Skeletal muscle satellite cell (primary cell): Measurements from ENCODE around the gene CD3D.
"Not testable (repeated sequence)": the region's sequence is repeated elsewhere in the genome, so short reads cannot be mapped to it uniquely, and the experiment has no call there.

Source experiments
- H3K27me3 ChIP-seq: 2 replicates; pipeline ENCODE4 v1.7.0; 2013; ENCODE audit warnings: low read length; ENCODE audit not compliant: control insufficient read depth, insufficient read depth
- H3K36me3 ChIP-seq: 2 replicates; pipeline ENCODE4 v1.7.0; 2013; ENCODE audit warnings: mild to moderate bottlenecking, control low read depth, low read length; ENCODE audit not compliant: insufficient read depth
- H3K4me1 ChIP-seq: 2 replicates; pipeline ENCODE4 v1.7.0; 2013; ENCODE audit warnings: low read length; ENCODE audit not compliant: control insufficient read depth, insufficient read depth
- H3K4me2 ChIP-seq: 2 replicates; pipeline ENCODE4 v1.7.0; 2013; ENCODE audit warnings: mild to moderate bottlenecking, low read length
- H3K4me3 ChIP-seq: 2 replicates; pipeline ENCODE4 v1.7.0; 2013; ENCODE audit warnings: low read length
- H3K9ac ChIP-seq: 2 replicates; pipeline ENCODE4 v1.7.0; 2013; ENCODE audit warnings: mild to moderate bottlenecking, low read depth, low read length, moderate library complexity
- H3K9me3 ChIP-seq: replicated peaks from 2 replicates; pipeline ENCODE4 v1.7.0; 2013; ENCODE audit warnings: mild to moderate bottlenecking, control low read depth, low read length

Gene CD3D

GRCh38 chr11:118311518-118311917 lies 31.0 kb downstream of the CD3D start:
- Histone ChIP-seq H3K4me2 (no peak overlapping the region), H3K36me3 (no peaks in the 10 kb centered on the region), H3K9me3 (no peaks in the 10 kb centered on the region), H3K4me1 (peaks cover 2% of the 10 kb centered on the region), H3K4me3 (no peak overlapping the region), H3K27me3 (peaks cover 26% of the 10 kb centered on the region), H3K9ac (no peak overlapping the region)

- no peaks in the 10 kb centered on the region for H3K36me3 ChIP-seq
- H3K4me1 ChIP-seq = no peaks in the 10 kb centered on the region
- no peak overlapping the region for H3K4me3 ChIP-seq
Observed at GRCh38 chr11:118310781-118311485, 31.6 kb downstream of the CD3D start.

DNA sequence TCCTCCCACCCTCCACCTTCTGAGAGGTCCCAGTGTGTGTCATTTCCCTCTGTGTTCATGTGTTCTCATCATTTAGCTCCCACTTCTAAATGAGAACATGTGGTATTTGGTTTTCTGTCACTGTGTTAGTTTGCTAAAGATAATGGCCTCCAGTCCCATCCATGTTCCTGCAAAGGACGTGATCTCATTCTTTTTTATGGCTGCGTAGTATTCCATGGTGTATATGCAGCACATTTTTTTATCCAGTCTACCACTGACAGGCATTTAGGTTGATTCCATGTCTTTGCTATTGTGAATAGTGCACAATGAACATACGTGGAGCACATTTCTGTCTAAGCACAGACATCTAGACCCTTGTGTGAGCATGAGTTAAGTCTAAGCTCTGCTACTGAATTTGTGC lies 32.2 kb downstream of the CD3D start:
- H3K36me3 ChIP-seq = no peaks in the 10 kb centered on the region
- H3K9ac ChIP-seq = no peak overlapping the region
- H3K4me2 ChIP-seq = no peak overlapping the region
- peaks cover 25% of the 10 kb centered on the region for H3K27me3 ChIP-seq
- H3K9me3 ChIP-seq = no peaks in the 10 kb centered on the region
- H3K4me3 ChIP-seq = no peak overlapping the region
- H3K4me1 ChIP-seq = no peaks in the 10 kb centered on the region

More at GRCh38 chr11:118310781-118311485, 31.6 kb downstream of the CD3D start:
- Histone ChIP-seq H3K27me3 (peaks cover 26% of the 10 kb centered on the region), H3K9ac (no peak overlapping the region), H3K9me3 (no peaks in the 10 kb centered on the region), H3K4me2 (no peak overlapping the region)

- not testable (repeated sequence) for H3K9me3 ChIP-seq, H3K36me3 ChIP-seq, H3K4me3 ChIP-seq, H3K4me2 ChIP-seq, H3K9ac ChIP-seq, H3K4me1 ChIP-seq
- H3K27me3 ChIP-seq = peaks cover 19% of the 10 kb centered on the region
Observed at GRCh38 chr11:118308995-118309528, 33.4 kb downstream of the CD3D start.

DNA sequence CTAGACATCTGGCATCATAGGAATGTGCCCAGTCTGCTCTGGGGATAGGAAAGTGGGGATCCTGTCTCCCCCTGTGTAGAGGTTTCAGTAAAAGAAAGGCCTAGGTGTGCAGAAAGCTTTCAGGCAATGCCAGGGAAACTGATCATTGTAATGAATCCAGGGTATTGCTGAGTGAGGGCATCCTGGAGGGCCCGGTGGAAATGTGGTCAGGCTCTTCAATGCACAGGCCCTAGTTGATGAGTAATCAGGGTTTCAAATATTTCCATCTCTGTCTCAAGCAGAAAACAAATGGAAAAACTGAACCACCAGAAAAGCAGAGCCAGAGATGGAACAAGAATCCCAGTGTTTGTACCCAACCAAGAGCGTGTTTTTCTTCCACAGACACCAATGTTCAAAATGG lies 35.9 kb downstream of the CD3D start:
- peaks cover 22% of the 10 kb centered on the region for H3K27me3 ChIP-seq
- no peak overlapping the region for H3K4me3 ChIP-seq
- H3K4me2 ChIP-seq = no peak overlapping the region
- H3K4me1 ChIP-seq = no peaks in the 10 kb centered on the region
- no peaks in the 10 kb centered on the region for H3K9me3 ChIP-seq
- no peaks in the 10 kb centered on the region for H3K36me3 ChIP-seq
- no peak overlapping the region for H3K9ac ChIP-seq

DNA sequence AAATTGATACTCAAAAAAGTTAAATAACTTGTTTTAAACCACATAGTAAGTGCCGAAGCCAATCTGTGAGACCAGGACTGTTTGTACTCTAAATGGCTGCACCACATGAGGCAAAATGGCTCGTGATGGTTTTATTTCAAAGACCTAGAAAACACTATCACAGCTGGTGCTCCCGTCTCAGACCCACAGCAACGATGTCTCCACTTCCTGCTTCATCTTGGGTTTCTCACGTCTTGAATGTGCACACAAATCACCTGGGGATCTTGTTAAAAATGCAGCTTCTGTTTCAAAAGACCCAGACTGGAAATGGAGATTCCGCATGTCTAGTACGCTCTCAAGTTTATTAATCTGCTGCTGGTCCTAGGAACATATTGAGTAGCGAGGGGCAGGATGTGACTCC lies 36.8 kb downstream of the CD3D start:
- no peaks in the 10 kb centered on the region for H3K4me1 ChIP-seq
- H3K36me3 ChIP-seq = no peaks in the 10 kb centered on the region
- no peaks in the 10 kb centered on the region for H3K9me3 ChIP-seq
- H3K4me3 ChIP-seq = no peak overlapping the region
- no peak overlapping the region for H3K4me2 ChIP-seq
- H3K9ac ChIP-seq = no peak overlapping the region
- H3K27me3 ChIP-seq = peaks cover 30% of the 10 kb centered on the region

GRCh38 chr11:118304568-118305248 lies 37.8 kb downstream of the CD3D start, which contains the start of gene CD3E:
CD3E (plus strand) TSS chr11:118304730; CDS start chr11:118304953, 223 bp downstream.
- no peak within 1 kb of the TSS for H3K4me2 ChIP-seq
- H3K4me3 ChIP-seq = no peak within 1 kb of the TSS
- H3K9me3 ChIP-seq = no peaks in the 10 kb centered on the region
- no peak within 1 kb of the TSS for H3K9ac ChIP-seq
- H3K4me1 ChIP-seq = no peaks in the 10 kb centered on the region
- H3K36me3 ChIP-seq = no peaks in the 10 kb centered on the region
- peaks cover 33% of the 10 kb centered on the region for H3K27me3 ChIP-seq

- Histone ChIP-seq H3K4me1 (no peaks in the 10 kb centered on the region), H3K36me3 (no peaks in the 10 kb centered on the region), H3K9me3 (no peaks in the 10 kb centered on the region), H3K4me3 (no peak overlapping the region), H3K9ac (no peak overlapping the region), H3K27me3 (peaks cover 33% of the 10 kb centered on the region), H3K4me2 (no peak overlapping the region)
Observed at GRCh38 chr11:118304227-118304567, 38.3 kb downstream of the CD3D start.

GRCh38 chr11:118301600-118302195 lies 40.8 kb downstream of the CD3D start:
- no peak overlapping the region for H3K4me3 ChIP-seq
- no peak overlapping the region for H3K4me2 ChIP-seq
- H3K4me1 ChIP-seq = no peaks in the 10 kb centered on the region
- no peak overlapping the region for H3K9ac ChIP-seq
- H3K36me3 ChIP-seq = no peaks in the 10 kb centered on the region
- no peaks in the 10 kb centered on the region for H3K9me3 ChIP-seq
- H3K27me3 ChIP-seq = peaks cover 32% of the 10 kb centered on the region

GRCh38 chr11:118295815-118296454 lies 46.6 kb downstream of the CD3D start:
- Histone ChIP-seq H3K9me3 (no peaks in the 10 kb centered on the region), H3K4me3 (no peak overlapping the region), H3K27me3 (peaks cover 29% of the 10 kb centered on the region), H3K4me2 (no peak overlapping the region), H3K36me3 (no peaks in the 10 kb centered on the region), H3K9ac (no peak overlapping the region), H3K4me1 (no peaks in the 10 kb centered on the region)

DNA sequence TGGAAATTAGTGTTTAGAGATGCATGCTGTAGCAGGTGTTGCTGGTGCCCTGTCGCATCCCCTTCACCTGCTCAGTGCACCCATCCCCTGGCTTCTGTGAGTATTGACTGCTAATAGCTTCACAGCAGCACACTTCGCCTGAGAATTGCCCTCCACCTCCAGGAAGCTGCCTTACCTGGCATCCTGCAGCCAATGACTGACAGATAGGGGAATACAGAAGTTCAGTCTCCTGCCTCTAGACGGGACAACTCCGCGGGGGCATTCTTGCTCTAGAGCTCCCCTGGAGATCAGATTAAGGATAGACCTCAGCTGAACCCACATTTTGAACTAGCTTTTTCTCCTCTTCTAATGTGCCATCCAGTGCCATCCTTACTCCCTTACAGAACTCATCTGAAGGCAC lies 47.3 kb downstream of the CD3D start:
- H3K36me3 ChIP-seq = no peaks in the 10 kb centered on the region
- H3K9ac ChIP-seq = no peak overlapping the region
- H3K27me3 ChIP-seq = peaks cover 27% of the 10 kb centered on the region
- H3K4me1 ChIP-seq = no peaks in the 10 kb centered on the region
- H3K4me3 ChIP-seq = no peak overlapping the region
- H3K4me2 ChIP-seq = no peak overlapping the region
- no peaks in the 10 kb centered on the region for H3K9me3 ChIP-seq
